C4-2B (cell line): Measurements from ENCODE around the gene MSX2.

Source experiments
- H3K27ac ChIP-seq: fragments of 450-650 bp; 2 replicates; pipeline ENCODE4 v1.5.1; 2017
- CTCF ChIP-seq: fragments of 450-650 bp; conservative IDR thresholded peaks from 2 replicates; pipeline ENCODE4 v1.5.1; 2017; ENCODE audit warnings: mild to moderate bottlenecking
- ZFX ChIP-seq: fragments of 450-650 bp; IDR thresholded peaks from 2 replicates; pipeline ENCODE4 v1.6.1; 2017

The MSX2 gene

GRCh38 chr5:174690271-174690670, 34.1 kb upstream of the MSX2 start:
- TF ChIP-seq CTCF (no peak), ZFX (no peak)
- H3K27ac ChIP-seq = no peak overlapping the region

DNA sequence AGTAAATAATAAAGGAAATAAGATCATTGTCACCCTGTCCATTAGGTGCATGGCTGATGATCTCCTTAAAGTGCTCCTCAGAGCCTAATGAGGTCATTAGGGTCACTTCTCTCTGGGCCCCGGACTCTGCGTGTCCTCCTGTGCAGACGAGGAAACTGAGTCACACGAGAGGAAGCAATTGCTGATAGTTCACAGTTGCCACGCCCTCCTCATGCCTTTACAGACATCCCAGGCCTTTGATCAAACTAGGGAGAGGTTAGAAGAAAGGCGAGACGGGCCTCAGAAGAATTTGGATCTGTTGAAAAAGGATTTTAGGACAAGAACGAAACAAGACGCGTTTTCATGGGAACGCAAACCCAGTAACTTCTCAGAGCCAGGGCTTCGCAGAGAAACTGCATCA, 32.0 kb upstream of the MSX2 start:
- TF ChIP-seq CTCF = no peak
- no peak for TF ChIP-seq ZFX
- no peak overlapping the region for H3K27ac ChIP-seq

GRCh38 chr5:174692982-174693422, 31.4 kb upstream of the MSX2 start:
- no peak overlapping the region for H3K27ac ChIP-seq
- TF ChIP-seq CTCF (no peak), ZFX (no peak)

DNA sequence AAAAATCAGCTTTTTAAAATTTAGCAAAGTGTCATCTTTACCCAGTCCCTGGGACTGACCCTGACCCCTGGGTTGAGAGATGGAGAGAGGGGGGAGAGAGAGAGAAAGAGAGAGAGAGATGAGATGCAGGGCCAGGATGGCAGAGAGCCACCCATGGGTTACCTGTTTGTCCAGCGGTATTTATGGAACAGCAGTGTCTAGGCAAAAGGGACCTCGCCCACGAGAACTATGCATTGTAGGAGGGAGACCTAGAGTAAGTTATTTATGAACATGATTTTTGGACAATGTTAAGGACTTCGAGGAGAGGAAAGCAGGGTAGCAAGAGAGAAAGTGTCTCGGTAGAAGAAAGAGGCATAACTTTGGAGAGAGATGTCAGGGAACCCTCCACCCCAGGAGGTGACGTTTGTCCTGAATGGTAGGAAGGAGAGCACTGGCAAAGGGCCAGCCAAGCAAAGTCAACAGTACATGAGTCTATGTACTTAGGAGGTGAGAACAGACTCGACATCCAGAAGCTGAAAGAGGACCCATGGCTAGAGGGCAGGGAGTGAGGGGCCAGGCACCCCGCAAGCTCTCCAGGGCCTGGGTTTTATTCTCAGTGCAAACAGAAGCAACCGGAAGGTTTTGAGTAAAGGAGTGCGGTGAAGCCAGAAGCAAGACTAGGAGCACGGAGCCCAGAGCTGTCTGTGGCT, 30.5 kb upstream of the MSX2 start:
- TF ChIP-seq ZFX = no peak
- TF ChIP-seq CTCF = no peak
- H3K27ac ChIP-seq = no peak overlapping the region

DNA sequence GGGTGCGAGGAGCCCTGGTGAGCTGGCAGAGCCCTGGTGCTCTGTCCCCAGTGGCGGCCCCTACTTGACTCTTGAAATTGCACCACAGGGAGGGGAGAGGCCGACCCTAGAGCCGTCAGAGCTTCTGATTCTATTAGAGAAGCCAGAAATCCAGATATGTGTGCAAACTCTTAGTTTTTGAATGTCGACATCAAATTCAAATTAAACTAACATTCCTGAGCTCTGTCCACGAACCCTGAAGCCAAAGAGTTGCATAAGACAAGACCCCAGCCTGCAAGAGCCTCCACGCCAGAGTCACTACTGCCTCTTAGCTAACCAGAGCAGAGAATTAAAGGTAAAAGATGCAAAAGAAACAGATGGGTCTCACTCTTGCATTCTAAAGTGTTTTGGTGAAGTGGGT, 29.8 kb upstream of the MSX2 start:
- no peak overlapping the region for H3K27ac ChIP-seq
- no peak for TF ChIP-seq ZFX
- no peak for TF ChIP-seq CTCF

- no peak overlapping the region for H3K27ac ChIP-seq
- TF ChIP-seq ZFX (no peak), CTCF (no peak)
Observed at GRCh38 chr5:174698156-174698555, 26.2 kb upstream of the MSX2 start.

- TF ChIP-seq CTCF (no peak), ZFX (no peak)
- H3K27ac ChIP-seq = no peak overlapping the region; the same call in 1 of the 2 replicates
Observed at GRCh38 chr5:174699131-174699530, 25.3 kb upstream of the MSX2 start.
